Neutrophil (primary cell): Measurements from ENCODE around the gene PRKCE.

Experiments used
- H3K27ac ChIP-seq: fragments of 200-600 bp; sonication (generic); 2 replicates; pipeline ENCODE4 v1.5.1; 2016; ENCODE audit warnings: mild to moderate bottlenecking, moderate library complexity
- H3K27me3 ChIP-seq: fragments of 200-600 bp; sonication (generic); 2 replicates; pipeline ENCODE4 v1.6.0; 2016; ENCODE audit warnings: mild to moderate bottlenecking
- H3K36me3 ChIP-seq: fragments of 200-600 bp; sonication (generic); 2 replicates; pipeline ENCODE4 v1.5.1; 2017
- H3K4me1 ChIP-seq, 2 experiments: fragments of 200-600 bp in 1 of 2; sonication (generic) in 1 of 2; 1 replicate in 1 of 2; 2 replicates in 1 of 2; pipeline versions ENCODE4 v1.5.1 to v1.6.1; 2013 to 2016; ENCODE audit warnings: low read depth in 1 of 2, low read length in 1 of 2, mild to moderate bottlenecking in 1 of 2, moderate library complexity in 1 of 2; ENCODE audit not compliant: control insufficient read depth in 1 of 2, insufficient read depth in 1 of 2
- H3K4me3 ChIP-seq, 2 experiments: fragments of 200-600 bp in 1 of 2; sonication (generic) in 1 of 2; 1 replicate in 1 of 2; 2 replicates in 1 of 2; pipeline ENCODE4 v1.5.1; 2013 to 2016; ENCODE audit warnings: low read depth in 1 of 2, low read length in 1 of 2, mild to moderate bottlenecking in 1 of 2, moderate library complexity in 1 of 2
- H3K9me3 ChIP-seq: fragments of 200-600 bp; sonication (generic); 2 replicates; pipeline ENCODE4 v1.5.1; 2016
- TF ChIP-seq, protein P1 (sequence below): fragments of 200-600 bp; sonication (generic); IDR thresholded peaks from 2 replicates; pipeline ENCODE4 v1.5.1; 2016; ENCODE audit warnings: antibody characterized with exemption

The PRKCE gene

GRCh38 chr2:45839508-45840251 lies 188.2 kb downstream of the PRKCE start:
- Histone ChIP-seq H3K9me3 (no peaks in the 10 kb centered on the region), H3K27me3 (no peaks in the 10 kb centered on the region), H3K36me3 (no peaks in the 10 kb centered on the region), H3K27ac (no peak overlapping the region), H3K4me3 (no peak overlapping the region), H3K4me1 (peaks cover 9 to 32% of the 10 kb centered on the region in 2 experiments)
- TF ChIP-seq, protein P1, sequence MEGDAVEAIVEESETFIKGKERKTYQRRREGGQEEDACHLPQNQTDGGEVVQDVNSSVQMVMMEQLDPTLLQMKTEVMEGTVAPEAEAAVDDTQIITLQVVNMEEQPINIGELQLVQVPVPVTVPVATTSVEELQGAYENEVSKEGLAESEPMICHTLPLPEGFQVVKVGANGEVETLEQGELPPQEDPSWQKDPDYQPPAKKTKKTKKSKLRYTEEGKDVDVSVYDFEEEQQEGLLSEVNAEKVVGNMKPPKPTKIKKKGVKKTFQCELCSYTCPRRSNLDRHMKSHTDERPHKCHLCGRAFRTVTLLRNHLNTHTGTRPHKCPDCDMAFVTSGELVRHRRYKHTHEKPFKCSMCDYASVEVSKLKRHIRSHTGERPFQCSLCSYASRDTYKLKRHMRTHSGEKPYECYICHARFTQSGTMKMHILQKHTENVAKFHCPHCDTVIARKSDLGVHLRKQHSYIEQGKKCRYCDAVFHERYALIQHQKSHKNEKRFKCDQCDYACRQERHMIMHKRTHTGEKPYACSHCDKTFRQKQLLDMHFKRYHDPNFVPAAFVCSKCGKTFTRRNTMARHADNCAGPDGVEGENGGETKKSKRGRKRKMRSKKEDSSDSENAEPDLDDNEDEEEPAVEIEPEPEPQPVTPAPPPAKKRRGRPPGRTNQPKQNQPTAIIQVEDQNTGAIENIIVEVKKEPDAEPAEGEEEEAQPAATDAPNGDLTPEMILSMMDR, result no peak

DNA sequence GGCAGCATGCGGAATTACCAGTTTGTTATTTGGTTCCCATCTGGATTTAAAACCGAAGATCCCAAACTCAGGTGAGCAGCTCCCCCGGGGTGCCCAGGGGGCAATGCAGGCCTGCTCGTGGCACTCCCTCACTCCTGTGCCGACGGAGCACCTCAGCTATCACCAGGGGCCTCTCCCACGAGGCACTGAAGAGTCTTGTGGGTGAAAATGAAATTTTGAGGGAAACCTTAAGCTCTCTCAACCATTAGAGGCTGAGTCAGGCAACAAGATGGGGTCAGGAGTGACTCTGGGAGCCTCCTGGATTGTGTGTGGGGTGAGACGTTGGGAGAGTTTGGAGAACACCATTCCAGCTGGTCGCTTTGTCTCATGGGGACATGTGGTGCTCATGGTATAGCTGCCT lies 189.0 kb downstream of the PRKCE start:
- TF ChIP-seq, protein P1, result no peak
- peaks cover 12 to 39% of the 10 kb centered on the region in 2 experiments for H3K4me1 ChIP-seq
- no peak overlapping the region for H3K4me3 ChIP-seq
- no peaks in the 10 kb centered on the region for H3K9me3 ChIP-seq
- no peaks in the 10 kb centered on the region for H3K36me3 ChIP-seq
- H3K27ac ChIP-seq, result no peak overlapping the region
- H3K27me3 ChIP-seq, result no peaks in the 10 kb centered on the region

DNA sequence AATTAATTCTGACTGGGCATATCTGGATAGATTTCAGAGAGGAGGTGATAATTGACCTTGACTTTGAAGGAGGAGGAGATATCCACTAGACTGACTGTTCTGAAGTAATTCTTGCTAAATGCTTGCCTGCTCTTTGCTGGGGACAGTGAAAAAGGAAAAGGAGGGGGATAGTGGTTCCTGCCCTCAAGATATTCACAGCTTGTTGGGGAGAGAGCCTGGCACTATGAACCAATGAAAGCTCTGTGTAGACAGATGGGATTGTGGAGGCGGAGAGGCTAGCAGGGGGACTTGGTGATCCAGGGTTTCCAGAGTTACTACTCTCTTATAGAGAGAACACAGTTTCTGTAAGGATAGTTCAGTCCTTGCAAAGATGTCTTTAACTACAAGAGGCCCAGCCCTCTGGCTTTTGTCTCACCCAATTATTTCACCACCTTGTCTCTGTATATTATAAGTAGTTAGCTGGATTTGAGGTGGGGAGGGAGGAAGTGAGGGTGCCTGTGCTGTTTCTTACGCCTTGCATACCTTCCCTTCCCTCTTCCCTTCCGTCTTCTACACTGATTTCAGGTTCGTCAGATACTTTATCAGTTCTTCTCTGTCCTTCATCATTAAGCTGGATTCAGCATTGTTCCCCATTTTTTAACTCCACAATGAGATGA lies 190.4 kb downstream of the PRKCE start:
- Histone ChIP-seq H3K9me3 (no peaks in the 10 kb centered on the region), H3K4me3 (no peak overlapping the region), H3K27me3 (no peaks in the 10 kb centered on the region), H3K36me3 (no peaks in the 10 kb centered on the region), H3K27ac (no peak overlapping the region), H3K4me1 (peaks cover 12 to 42% of the 10 kb centered on the region in 2 experiments)
- TF ChIP-seq, protein P1, result no peak

DNA sequence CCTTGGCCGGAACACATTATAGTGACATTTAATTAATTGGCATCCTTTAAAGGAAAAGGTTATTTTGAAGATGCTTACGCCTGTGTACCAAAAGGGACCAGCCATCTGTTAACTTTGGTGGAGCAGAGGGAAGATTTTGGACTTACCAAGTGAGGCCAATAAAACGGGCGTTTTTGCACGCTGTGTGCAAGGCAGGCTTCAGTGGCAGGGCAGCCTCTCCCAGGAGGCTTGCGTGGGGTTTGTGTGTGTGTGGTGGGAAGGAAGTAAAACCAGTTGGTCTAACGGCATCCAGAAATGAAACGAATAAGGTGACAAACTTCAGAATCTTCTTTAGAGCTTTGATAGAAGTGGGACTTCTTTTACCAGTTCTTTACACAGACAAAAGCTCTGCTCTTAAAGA lies 191.7 kb downstream of the PRKCE start:
- TF ChIP-seq, protein P1, result no peak
- Histone ChIP-seq H3K4me1 (peaks cover 12 to 42% of the 10 kb centered on the region in 2 experiments), H3K9me3 (no peaks in the 10 kb centered on the region), H3K27ac (no peak overlapping the region), H3K27me3 (no peaks in the 10 kb centered on the region), H3K36me3 (no peaks in the 10 kb centered on the region), H3K4me3 (no peak overlapping the region)

- Histone ChIP-seq H3K27ac (no peak overlapping the region), H3K9me3 (no peaks in the 10 kb centered on the region), H3K27me3 (no peaks in the 10 kb centered on the region), H3K4me3 (no peak overlapping the region), H3K36me3 (no peaks in the 10 kb centered on the region), H3K4me1 (peaks cover 12 to 42% of the 10 kb centered on the region in 2 experiments)
- TF ChIP-seq, protein P1, result no peak
Observed at GRCh38 chr2:45844796-45845457, 193.5 kb downstream of the PRKCE start.
